NCI-H1436 treated with DMSO at 0.1 percent for 48 hours (cell line): ENCODE results near the gene SAXO1.
"Not testable (repeated sequence)": the region's sequence is repeated elsewhere in the genome, so short reads cannot be mapped to it uniquely, and the experiment has no call there.

ENCODE experiments used
- DNase-seq: peaks from one replicate; lab custom pipeline; 2025; lab: John Stamatoyannopoulos, UW

Gene SAXO1

GRCh38 chr9:18970393-18970792 lies 62.6 kb downstream of the SAXO1 start:
- no peak for DNase-seq

GRCh38 chr9:18969128-18969527 lies 63.9 kb downstream of the SAXO1 start:
- no peak for DNase-seq

- no peak for DNase-seq
These were observed 77.4 kb downstream of the SAXO1 start for GRCh38 chr9:18955626-18956025.

GRCh38 chr9:18951936-18952335 lies 81.1 kb downstream of the SAXO1 start:
- no peak for DNase-seq

GRCh38 chr9:18947892-18948339 lies 85.1 kb downstream of the SAXO1 start:
- DNase-seq = no peak

- DNase-seq = no peak
These were observed 90.2 kb downstream of the SAXO1 start for GRCh38 chr9:18942801-18943200.

- no peak for DNase-seq
These were observed 91.8 kb downstream of the SAXO1 start for GRCh38 chr9:18941060-18941740.

- no peak for DNase-seq
These were observed 93.1 kb downstream of the SAXO1 start for GRCh38 chr9:18939943-18940342.

GRCh38 chr9:18936094-18936871 lies 96.7 kb downstream of the SAXO1 start:
- no peak for DNase-seq

- DNase-seq = no peak
These were observed 97.5 kb downstream of the SAXO1 start for GRCh38 chr9:18935541-18935940.

GRCh38 chr9:18930611-18931010 lies 102.4 kb downstream of the SAXO1 start:
- DNase-seq = not testable (repeated sequence)

GRCh38 chr9:18928711-18929110 lies 104.3 kb downstream of the SAXO1 start:
- no peak for DNase-seq

- no peak for DNase-seq
These were observed 106.5 kb downstream of the SAXO1 start for GRCh38 chr9:18926513-18926912.

- no peak for DNase-seq
These were observed 107.1 kb downstream of the SAXO1 start for GRCh38 chr9:18925880-18926279.

GRCh38 chr9:18923671-18924430 lies 109.2 kb downstream of the SAXO1 start:
- DNase-seq = no peak

GRCh38 chr9:18923167-18923566 lies 109.8 kb downstream of the SAXO1 start:
- DNase-seq = no peak

- no peak for DNase-seq
These were observed 110.7 kb downstream of the SAXO1 start for GRCh38 chr9:18922161-18922885.

GRCh38 chr9:18921366-18922075 lies 111.5 kb downstream of the SAXO1 start:
- DNase-seq = no peak

GRCh38 chr9:18920141-18921084 lies 112.6 kb downstream of the SAXO1 start:
- no peak for DNase-seq

GRCh38 chr9:18911714-18912342 lies 121.2 kb downstream of the SAXO1 start:
- DNase-seq = no peak
